ENCODE measurements around the gene FABP2.

DNA sequence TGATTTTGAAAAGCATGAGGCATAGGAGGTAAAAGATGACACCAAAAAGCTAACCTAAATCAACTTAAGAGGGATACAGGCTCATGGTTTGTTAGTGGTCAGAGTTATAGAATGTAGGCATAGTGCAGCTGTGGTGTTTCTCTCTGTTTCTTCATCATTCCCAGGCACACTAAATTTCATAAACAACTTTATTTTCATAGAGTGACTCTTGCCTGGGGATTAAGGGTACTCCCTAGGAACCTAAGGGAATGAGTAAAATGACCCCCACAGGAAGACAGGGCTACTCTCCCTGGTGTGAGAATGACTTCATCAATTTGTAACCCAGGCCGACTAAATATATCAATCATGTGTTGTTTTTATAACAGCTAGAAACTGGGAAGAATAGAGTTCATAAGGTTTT lies 11.1 kb downstream of the FABP2 start:
- TF ChIP-seq, protein P1, sequence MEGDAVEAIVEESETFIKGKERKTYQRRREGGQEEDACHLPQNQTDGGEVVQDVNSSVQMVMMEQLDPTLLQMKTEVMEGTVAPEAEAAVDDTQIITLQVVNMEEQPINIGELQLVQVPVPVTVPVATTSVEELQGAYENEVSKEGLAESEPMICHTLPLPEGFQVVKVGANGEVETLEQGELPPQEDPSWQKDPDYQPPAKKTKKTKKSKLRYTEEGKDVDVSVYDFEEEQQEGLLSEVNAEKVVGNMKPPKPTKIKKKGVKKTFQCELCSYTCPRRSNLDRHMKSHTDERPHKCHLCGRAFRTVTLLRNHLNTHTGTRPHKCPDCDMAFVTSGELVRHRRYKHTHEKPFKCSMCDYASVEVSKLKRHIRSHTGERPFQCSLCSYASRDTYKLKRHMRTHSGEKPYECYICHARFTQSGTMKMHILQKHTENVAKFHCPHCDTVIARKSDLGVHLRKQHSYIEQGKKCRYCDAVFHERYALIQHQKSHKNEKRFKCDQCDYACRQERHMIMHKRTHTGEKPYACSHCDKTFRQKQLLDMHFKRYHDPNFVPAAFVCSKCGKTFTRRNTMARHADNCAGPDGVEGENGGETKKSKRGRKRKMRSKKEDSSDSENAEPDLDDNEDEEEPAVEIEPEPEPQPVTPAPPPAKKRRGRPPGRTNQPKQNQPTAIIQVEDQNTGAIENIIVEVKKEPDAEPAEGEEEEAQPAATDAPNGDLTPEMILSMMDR (IDR thresholded peaks at IDR 0.05) = no peak
- TF ChIP-seq ZFX (IDR thresholded peaks at IDR 0.05; ENCODE audit: borderline replicate concordance) = no peak
